ENCODE results near the gene CAMKK2. TPM values are rescaled to one million over a fixed set of nuclear protein-coding genes. Genes with fewer than 3 reads are reported as not detected.
"Not testable (repeated sequence)": the region's sequence is repeated elsewhere in the genome, so short reads cannot be mapped to it uniquely, and the experiment has no call there.

CAMKK2 gene
- polyA plus RNA-seq, 1 donor from 2014 or later, result 29.2 TPM

DNA sequence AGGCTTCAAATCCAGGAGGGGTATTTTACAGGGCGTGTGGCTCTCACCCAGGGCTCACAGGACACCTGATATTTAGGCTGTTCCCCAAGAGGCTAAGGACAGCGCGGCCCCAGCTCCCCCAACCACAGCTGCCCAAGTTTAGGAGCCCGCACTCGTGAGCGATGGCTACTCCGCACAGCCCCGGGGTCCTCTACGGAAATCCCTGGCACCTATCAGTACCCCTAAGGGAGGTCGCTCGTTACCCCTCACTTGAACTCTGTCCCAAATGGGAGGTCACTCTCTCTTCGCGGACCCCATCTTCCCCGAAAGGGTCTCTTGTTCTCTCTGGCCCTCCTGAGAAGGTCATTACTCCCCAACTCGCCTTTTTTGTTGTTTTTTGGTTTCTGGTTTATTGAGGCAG is 87.3 kb downstream of the CAMKK2 start:
- Histone ChIP-seq H2AFZ (ENCODE audit: low read depth, low read length) (no peak overlapping the region), H3K4me2 (ENCODE audit: low read length) (no peak overlapping the region), H3K27ac (ENCODE audit: low read length) (peak overlapping the region; percentile 60)

DNA sequence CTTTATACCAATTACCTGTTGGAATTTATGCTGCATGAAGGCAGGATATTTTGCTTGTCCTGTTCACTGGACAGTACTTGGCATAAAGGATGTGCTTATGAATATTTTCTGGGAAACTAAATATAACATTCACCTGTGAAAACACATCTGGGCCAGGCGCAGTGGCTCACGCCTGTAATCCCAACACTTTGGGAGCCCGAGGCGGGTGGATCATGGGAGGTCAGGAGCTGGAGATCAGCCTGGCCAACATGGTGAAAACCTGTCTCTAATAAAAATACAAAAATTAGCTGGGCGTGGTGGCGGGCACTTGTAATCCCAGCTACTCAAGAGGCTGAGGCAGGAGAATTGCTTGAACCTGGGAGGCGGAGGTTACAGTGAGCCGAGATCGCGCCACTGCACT is 87.9 kb downstream of the CAMKK2 start:
- H2AFZ ChIP-seq (ENCODE audit: low read depth, low read length); H3K27ac ChIP-seq (ENCODE audit: low read length); H3F3A ChIP-seq (ENCODE audit: insufficient read depth, low read length, poor library complexity, severe bottlenecking); H3K79me2 ChIP-seq (replicated peaks; ENCODE audit: insufficient read depth, low read length); H3K9ac ChIP-seq (ENCODE audit: low read length); H3K4me3 ChIP-seq (ENCODE audit: low read length); H3K9me2 ChIP-seq (ENCODE audit: insufficient read depth, low read length); H3K27me3 ChIP-seq (ENCODE audit: insufficient read depth, low read depth, low read length); H3K36me3 ChIP-seq (ENCODE audit: insufficient read depth, low read length); H4K20me1 ChIP-seq (ENCODE audit: insufficient read depth); H3K9me3 ChIP-seq (ENCODE audit: low read length); H3K4me2 ChIP-seq (ENCODE audit: low read length): not testable (repeated sequence)

More for the DNA sequence above, 87.3 kb downstream of the CAMKK2 start:
- Histone ChIP-seq H3K9me3 (ENCODE audit: low read length) (no peaks in the 10 kb centered on the region), H3K27me3 (ENCODE audit: insufficient read depth, low read depth, low read length) (no peaks in the 10 kb centered on the region), H3K9ac (ENCODE audit: low read length) (peak overlapping the region; percentile 78), H3F3A (ENCODE audit: insufficient read depth, low read length, poor library complexity, severe bottlenecking) (no peaks in the 10 kb centered on the region), H3K4me3 (ENCODE audit: low read length) (peak overlapping the region; percentile 73), H4K20me1 (ENCODE audit: insufficient read depth) (no peaks in the 10 kb centered on the region), H3K36me3 (ENCODE audit: insufficient read depth, low read length) (no peaks in the 10 kb centered on the region), H3K79me2 (replicated peaks; ENCODE audit: insufficient read depth, low read length) (no peaks in the 10 kb centered on the region), H3K9me2 (ENCODE audit: insufficient read depth, low read length) (no peaks in the 10 kb centered on the region)
- no peak for TF ChIP-seq RAD21 (conservative IDR thresholded peaks at IDR 0.05)
- TF ChIP-seq POLR2AphosphoS5 (IDR thresholded peaks at IDR 0.05), result no peak

DNA sequence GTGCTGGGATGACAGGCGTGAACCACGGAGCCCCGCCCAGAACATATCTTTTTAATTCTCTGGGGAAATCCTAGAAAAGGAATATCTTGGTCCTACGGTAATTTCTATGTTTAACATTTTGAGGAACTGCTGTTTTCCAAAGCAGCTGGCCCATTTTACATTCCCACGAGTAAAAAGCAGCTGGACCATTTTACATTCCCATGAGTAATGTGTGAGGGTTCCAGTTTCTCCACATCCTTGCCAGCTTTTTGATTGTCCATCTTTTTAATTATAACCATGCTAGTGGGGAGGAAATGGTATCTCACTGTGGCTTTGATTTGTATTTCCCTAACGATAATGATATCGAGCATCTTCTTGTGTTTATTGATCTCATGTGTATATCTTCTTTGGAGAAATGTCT is 91.0 kb downstream of the CAMKK2 start:
- Histone ChIP-seq H3K9ac (ENCODE audit: low read length) (no peak overlapping the region), H3K79me2 (replicated peaks; ENCODE audit: insufficient read depth, low read length) (no peaks in the 10 kb centered on the region), H3K27ac (ENCODE audit: low read length) (no peak overlapping the region), H3K4me2 (ENCODE audit: low read length) (no peak overlapping the region), H3K9me2 (ENCODE audit: insufficient read depth, low read length) (no peaks in the 10 kb centered on the region), H2AFZ (ENCODE audit: low read depth, low read length) (no peak overlapping the region), H3K9me3 (ENCODE audit: low read length) (no peaks in the 10 kb centered on the region), H3K36me3 (ENCODE audit: insufficient read depth, low read length) (no peaks in the 10 kb centered on the region), H3K27me3 (ENCODE audit: insufficient read depth, low read depth, low read length) (no peaks in the 10 kb centered on the region), H3K4me3 (ENCODE audit: low read length) (no peak overlapping the region), H4K20me1 (ENCODE audit: insufficient read depth) (no peaks in the 10 kb centered on the region), H3F3A (ENCODE audit: insufficient read depth, low read length, poor library complexity, severe bottlenecking) (no peaks in the 10 kb centered on the region)
- TF ChIP-seq RAD21 (conservative IDR thresholded peaks at IDR 0.05), result no peak
- TF ChIP-seq, protein P1, sequence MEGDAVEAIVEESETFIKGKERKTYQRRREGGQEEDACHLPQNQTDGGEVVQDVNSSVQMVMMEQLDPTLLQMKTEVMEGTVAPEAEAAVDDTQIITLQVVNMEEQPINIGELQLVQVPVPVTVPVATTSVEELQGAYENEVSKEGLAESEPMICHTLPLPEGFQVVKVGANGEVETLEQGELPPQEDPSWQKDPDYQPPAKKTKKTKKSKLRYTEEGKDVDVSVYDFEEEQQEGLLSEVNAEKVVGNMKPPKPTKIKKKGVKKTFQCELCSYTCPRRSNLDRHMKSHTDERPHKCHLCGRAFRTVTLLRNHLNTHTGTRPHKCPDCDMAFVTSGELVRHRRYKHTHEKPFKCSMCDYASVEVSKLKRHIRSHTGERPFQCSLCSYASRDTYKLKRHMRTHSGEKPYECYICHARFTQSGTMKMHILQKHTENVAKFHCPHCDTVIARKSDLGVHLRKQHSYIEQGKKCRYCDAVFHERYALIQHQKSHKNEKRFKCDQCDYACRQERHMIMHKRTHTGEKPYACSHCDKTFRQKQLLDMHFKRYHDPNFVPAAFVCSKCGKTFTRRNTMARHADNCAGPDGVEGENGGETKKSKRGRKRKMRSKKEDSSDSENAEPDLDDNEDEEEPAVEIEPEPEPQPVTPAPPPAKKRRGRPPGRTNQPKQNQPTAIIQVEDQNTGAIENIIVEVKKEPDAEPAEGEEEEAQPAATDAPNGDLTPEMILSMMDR (IDR thresholded peaks at IDR 0.05; ENCODE audit: poor library complexity, severe bottlenecking), result no peak
- TF ChIP-seq TAF1 (IDR thresholded peaks at IDR 0.05; ENCODE audit: low read depth), result no peak
- TF ChIP-seq REST (IDR thresholded peaks at IDR 0.05; ENCODE audit: borderline replicate concordance), result no peak
- TF ChIP-seq MXI1 (conservative IDR thresholded peaks at IDR 0.05; ENCODE audit: poor library complexity, severe bottlenecking), result no peak
- TF ChIP-seq EZH2 (IDR thresholded peaks at IDR 0.05; ENCODE audit: borderline replicate concordance, insufficient read depth, low read length, poor library complexity, severe bottlenecking), result no peak
- TF ChIP-seq SMC3 (conservative IDR thresholded peaks at IDR 0.05; ENCODE audit: poor library complexity), result no peak
- no peak for TF ChIP-seq POLR2AphosphoS5 (IDR thresholded peaks at IDR 0.05)
- TF ChIP-seq EP300 (conservative IDR thresholded peaks at IDR 0.05; ENCODE audit: poor library complexity, severe bottlenecking), result no peak
